A549 treated with AZD9567 at 1 μM for 4 hours (cell line): Measurements from ENCODE around the gene CARD11. TPM values are rescaled to one million over a fixed set of nuclear protein-coding genes. Genes with fewer than 3 reads are reported as not detected.

Source experiments
- total RNA-seq: library from RNA; stranded (reverse); fragments of 200-300 nt; extraction: Qiagen RNA extraction; gene quantifications from 5 replicates; pipeline ENCODE4 v1.2.3, GENCODE V29; 2022; ENCODE audit not compliant: insufficient read depth

Gene CARD11
- 1.00 to 1.7 TPM (median 1.5 TPM) in 5 replicates for total RNA-seq

DNA sequence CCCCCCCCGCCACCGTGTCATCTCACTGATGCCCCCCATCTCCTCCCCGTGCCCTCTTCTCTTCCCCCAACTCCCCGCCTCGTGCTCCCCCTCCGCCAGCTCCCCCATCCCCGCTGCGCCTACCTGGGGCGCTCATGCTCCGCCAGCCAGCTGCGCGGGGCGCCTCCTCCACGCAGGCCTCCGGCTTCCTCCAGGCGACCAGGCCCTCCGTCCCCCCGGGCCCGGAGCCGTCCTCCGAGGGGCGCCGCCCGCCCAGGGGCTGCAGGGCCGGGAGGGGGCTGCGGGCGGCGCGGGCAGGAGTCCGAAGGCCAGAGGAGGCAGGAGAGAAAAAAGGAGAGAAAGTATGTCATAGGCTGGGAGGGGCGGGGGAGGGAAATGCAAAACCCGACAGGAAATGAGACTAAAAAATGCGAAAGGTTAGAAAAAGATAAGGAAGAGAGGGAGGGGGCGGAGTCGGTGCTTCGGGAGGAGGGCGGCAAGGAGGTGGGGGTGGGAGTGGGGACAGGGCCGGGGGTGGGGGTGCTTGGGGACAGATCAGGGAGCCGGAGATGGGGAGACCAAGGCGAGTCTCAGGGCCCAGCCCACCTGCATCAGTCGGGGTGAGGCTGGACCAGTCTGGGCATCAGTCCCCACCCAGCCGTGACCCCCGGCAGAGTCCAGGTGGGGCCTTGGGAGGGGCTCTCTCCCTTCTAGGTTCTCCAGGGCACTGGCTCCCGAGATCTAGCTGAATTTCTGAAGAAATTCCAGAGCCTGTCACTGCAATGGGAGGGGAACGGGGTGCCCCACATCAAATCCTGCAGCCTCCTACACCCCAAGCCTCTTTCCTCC lies at the start of gene CARD11:
Gene CARD11 (minus strand): TSS at position 324 of the 828 bp plus-strand sequence. CDS start 85,361 bp downstream, outside the sequence.

Other genes with a start within 250 kb of the CARD11 start
- gene GNA12, start 199.6 kb downstream of the CARD11 start, total RNA-seq, result 32.1 to 42.4 TPM (median 39.1 TPM) in 5 replicates